ENCODE results near the gene ZNF544. TPM values are rescaled to one million over a fixed set of nuclear protein-coding genes. Genes with fewer than 3 reads are reported as not detected.
"Not testable (repeated sequence)": the region's sequence is repeated elsewhere in the genome, so short reads cannot be mapped to it uniquely, and the experiment has no call there.

ZNF544 gene
- polyA plus RNA-seq, 1 donor = 33.8 TPM

DNA sequence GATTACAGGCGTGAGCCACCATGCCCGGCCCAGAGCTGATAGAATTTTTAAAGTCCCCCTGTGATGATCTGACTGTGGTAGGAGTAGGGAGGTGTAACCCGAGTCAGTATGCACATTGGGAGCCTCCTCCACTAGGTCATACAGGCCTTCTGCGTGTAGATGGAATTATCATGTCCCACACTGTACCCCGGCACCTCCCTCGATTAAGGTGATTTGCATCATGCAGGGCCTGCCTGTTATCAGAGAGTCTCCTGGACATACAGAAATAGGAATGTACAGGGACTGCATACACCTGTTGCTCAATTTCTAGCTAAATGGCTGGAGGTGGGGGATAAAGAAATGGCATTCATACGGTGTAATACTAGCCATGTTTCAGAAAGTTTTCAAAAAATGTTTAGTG is 75.5 kb downstream of the ZNF544 start:
- Histone ChIP-seq H3K4me1 (ENCODE audit: control insufficient read depth, insufficient read depth, low read length) (peaks cover 4% of the 10 kb centered on the region), H3K27me3 (ENCODE audit: control insufficient read depth, insufficient read depth, low read length) (no peaks in the 10 kb centered on the region), H3K4me3 (ENCODE audit: low read length) (peak overlapping the region; percentile 85), H3K36me3 (ENCODE audit: control insufficient read depth, insufficient read depth, low read length) (peaks cover 38% of the 10 kb centered on the region), H3K9me3 (ENCODE audit: control insufficient read depth, low read depth, low read length) (no peaks in the 10 kb centered on the region), H3K27ac (ENCODE audit: low read length) (no peak overlapping the region)
- 63% methylated on average over 1 of the region's 7 CpGs for WGBS (ENCODE audit: insufficient coverage, low lambda C conversion rate)
- DNase-seq = no peak

- DNase-seq = no peak
- H3K4me3 ChIP-seq (ENCODE audit: low read length) = peak overlapping the region; percentile 85
- peak overlapping the region; percentile 55 for H3K27ac ChIP-seq (ENCODE audit: low read length)
- H3K4me1 ChIP-seq (ENCODE audit: control insufficient read depth, insufficient read depth, low read length) = peaks cover 4% of the 10 kb centered on the region
- no peaks in the 10 kb centered on the region for H3K9me3 ChIP-seq (ENCODE audit: control insufficient read depth, low read depth, low read length)
- H3K27me3 ChIP-seq (ENCODE audit: control insufficient read depth, insufficient read depth, low read length) = no peaks in the 10 kb centered on the region
- peaks cover 42% of the 10 kb centered on the region for H3K36me3 ChIP-seq (ENCODE audit: control insufficient read depth, insufficient read depth, low read length)
- 30% methylated on average over 2 of the region's 7 CpGs for WGBS (ENCODE audit: insufficient coverage, low lambda C conversion rate)
Observed at GRCh38 chr19:58304748-58305064, 76.0 kb downstream of the ZNF544 start.

DNA sequence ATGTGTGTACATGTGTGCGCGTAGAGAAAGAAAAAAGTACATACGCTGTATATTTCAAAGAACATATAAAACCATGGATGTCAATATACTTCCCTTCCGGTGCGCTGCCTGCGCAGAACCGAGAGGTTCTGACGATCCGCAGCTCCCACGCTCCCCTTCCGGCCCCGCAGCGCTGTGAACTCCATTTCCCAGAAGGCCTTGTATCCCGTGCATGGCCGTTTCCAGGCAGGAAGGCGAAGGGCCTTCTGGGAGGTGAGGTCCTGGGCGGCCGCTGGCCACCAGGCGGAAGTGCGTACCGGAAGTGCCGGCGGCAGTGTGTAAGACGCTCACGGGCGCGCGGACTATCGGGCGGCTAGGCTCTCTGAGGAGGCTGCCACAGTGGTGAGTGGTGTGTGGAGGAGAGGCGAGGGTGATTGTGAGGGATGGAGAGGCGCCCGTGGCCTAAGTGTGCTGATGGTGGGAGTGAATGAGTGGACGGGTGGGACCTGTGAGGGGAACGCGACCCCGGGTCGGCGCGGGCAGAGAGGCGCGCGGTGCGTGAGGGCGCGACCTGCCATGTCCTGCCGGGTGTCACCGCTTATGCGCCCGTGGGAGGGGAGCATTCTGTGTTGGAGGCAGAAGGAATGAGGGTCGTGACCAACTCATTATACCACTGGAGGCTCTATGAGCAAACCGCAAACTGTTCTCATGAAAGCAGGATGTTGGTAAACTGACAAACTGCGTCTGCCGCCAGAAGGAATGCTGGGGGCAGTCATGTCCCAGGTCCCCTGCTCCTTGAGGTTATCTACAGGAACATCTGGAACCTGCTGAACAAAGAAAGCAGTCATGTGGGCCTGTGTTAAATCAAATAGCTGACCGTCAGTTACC is 76.6 kb downstream of the ZNF544 start, which contains the start of gene ERVK3-1:
TSS of gene ERVK3-1 (plus strand) at position 313 of the 867 bp plus-strand sequence. CDS start 6,792 bp downstream, outside the sequence.
- Histone ChIP-seq H3K36me3 (ENCODE audit: control insufficient read depth, insufficient read depth, low read length) (peaks cover 36% of the 10 kb centered on the region), H3K9me3 (ENCODE audit: control insufficient read depth, low read depth, low read length) (no peaks in the 10 kb centered on the region)
- no CpG with 5 or more reads among the region's 55 CpGs for WGBS (ENCODE audit: insufficient coverage, low lambda C conversion rate)

DNA sequence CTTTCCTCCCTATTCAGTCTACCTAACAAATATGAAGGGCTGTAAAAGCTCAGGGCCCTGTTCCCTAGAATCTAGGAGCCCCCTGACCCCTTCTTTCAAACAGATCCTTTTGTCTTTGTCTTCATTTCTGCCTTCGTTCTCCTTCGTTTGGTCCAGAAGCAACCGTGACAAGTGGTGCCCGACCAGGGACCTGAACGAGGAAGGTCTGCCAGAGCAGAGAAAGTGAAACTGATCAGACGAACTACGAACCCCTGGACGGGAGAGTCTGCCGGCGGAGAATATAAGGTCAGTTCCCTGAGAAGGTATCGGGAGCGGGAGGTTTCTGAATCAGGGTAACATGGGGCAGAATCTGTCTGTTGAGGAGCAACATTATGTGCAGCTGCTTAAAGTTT is 77.2 kb downstream of the ZNF544 start:
- WGBS (ENCODE audit: insufficient coverage, low lambda C conversion rate) = no CpG with 5 or more reads among the region's 12 CpGs
- Histone ChIP-seq H3K4me3 (ENCODE audit: low read length) (peak overlapping the region; percentile 85), H3K27me3 (ENCODE audit: control insufficient read depth, insufficient read depth, low read length) (no peaks in the 10 kb centered on the region), H3K27ac (ENCODE audit: low read length) (peak overlapping the region; percentile 78), H3K4me1 (ENCODE audit: control insufficient read depth, insufficient read depth, low read length) (peaks cover 4% of the 10 kb centered on the region), H3K36me3 (ENCODE audit: control insufficient read depth, insufficient read depth, low read length) (peaks cover 30% of the 10 kb centered on the region), H3K9me3 (ENCODE audit: control insufficient read depth, low read depth, low read length) (no peaks in the 10 kb centered on the region)
- DNase-seq = peak in 1 of 2 donors; percentile 70

More for the DNA sequence above, 76.6 kb downstream of the ZNF544 start, which contains the start of gene ERVK3-1:
- Histone ChIP-seq H3K27ac (ENCODE audit: low read length) (peak within 1 kb of the TSS; percentile 78), H3K4me3 (ENCODE audit: low read length) (peak within 1 kb of the TSS; percentile 85), H3K4me1 (ENCODE audit: control insufficient read depth, insufficient read depth, low read length) (peaks cover 4% of the 10 kb centered on the region), H3K27me3 (ENCODE audit: control insufficient read depth, insufficient read depth, low read length) (no peaks in the 10 kb centered on the region)
- peak; percentile 99 for DNase-seq

DNA sequence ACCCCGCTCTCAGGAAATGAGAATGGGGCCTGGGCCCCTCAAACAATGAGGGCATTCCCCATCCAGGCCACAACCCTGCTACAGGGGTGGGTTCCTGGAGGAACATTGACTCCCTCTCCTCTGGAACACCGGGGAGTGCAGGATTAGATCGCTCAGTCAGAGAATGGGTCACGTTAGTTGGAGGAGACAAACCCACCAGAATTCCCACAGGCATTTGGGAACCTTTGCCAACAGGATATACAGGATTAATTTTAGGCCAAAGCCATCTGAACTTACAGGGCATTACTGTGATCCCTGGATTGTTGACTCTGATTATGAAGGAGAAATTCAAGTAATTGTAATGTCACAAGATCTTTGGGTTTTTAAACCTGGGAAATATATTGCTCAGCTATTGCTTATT is 79.0 kb downstream of the ZNF544 start:
- Histone ChIP-seq H3K4me1 (ENCODE audit: control insufficient read depth, insufficient read depth, low read length) (peaks cover 4% of the 10 kb centered on the region), H3K9me3 (ENCODE audit: control insufficient read depth, low read depth, low read length) (no peaks in the 10 kb centered on the region), H3K36me3 (ENCODE audit: control insufficient read depth, insufficient read depth, low read length) (peaks cover 45% of the 10 kb centered on the region), H3K27ac (ENCODE audit: low read length) (no peak overlapping the region), H3K4me3 (ENCODE audit: low read length) (no peak overlapping the region), H3K27me3 (ENCODE audit: control insufficient read depth, insufficient read depth, low read length) (no peaks in the 10 kb centered on the region)
- no CpG with 5 or more reads among the region's 4 CpGs for WGBS (ENCODE audit: insufficient coverage, low lambda C conversion rate)
- no peak for DNase-seq

- not testable (repeated sequence) for H3K4me1 ChIP-seq (ENCODE audit: control insufficient read depth, insufficient read depth, low read length); DNase-seq; H3K27me3 ChIP-seq (ENCODE audit: control insufficient read depth, insufficient read depth, low read length); H3K27ac ChIP-seq (ENCODE audit: low read length); H3K4me3 ChIP-seq (ENCODE audit: low read length); H3K9me3 ChIP-seq (ENCODE audit: control insufficient read depth, low read depth, low read length)
- no CpG with 5 or more reads among the region's 13 CpGs for WGBS (ENCODE audit: insufficient coverage, low lambda C conversion rate)
- H3K36me3 ChIP-seq (ENCODE audit: control insufficient read depth, insufficient read depth, low read length) = peaks cover 69% of the 10 kb centered on the region
Observed at GRCh38 chr19:58310685-58311084, 82.0 kb downstream of the ZNF544 start.

DNA sequence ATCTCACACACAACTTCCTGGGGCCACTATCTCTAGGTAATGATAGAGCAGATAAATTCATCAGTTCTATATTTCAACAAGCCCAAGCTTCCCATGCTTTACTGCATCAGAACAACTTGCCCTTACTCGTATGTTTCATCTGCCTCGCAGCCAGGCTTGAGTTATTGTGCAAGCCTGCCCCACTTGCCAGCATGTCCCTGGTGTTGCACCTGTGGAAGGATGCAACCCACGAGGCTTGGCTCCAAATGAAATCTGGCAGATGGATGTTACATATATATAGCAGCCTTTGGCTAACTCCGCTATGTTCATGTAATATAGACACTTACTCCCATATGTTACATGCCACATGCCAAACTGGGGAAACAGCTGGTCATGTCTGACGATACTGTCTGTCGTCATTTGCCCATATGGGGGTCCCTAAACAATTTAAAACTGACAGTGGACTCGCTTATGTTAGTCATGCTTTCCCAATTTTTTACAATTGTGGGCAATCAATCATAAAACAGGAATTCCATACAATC is 82.7 kb downstream of the ZNF544 start:
- WGBS (ENCODE audit: insufficient coverage, low lambda C conversion rate) = no CpG with 5 or more reads among the region's 7 CpGs
- Histone ChIP-seq H3K9me3 (ENCODE audit: control insufficient read depth, low read depth, low read length) (no peaks in the 10 kb centered on the region), H3K27me3 (ENCODE audit: control insufficient read depth, insufficient read depth, low read length) (no peaks in the 10 kb centered on the region), H3K4me1 (ENCODE audit: control insufficient read depth, insufficient read depth, low read length) (peaks cover 4% of the 10 kb centered on the region), H3K36me3 (ENCODE audit: control insufficient read depth, insufficient read depth, low read length) (peaks cover 75% of the 10 kb centered on the region), H3K4me3 (ENCODE audit: low read length) (no peak overlapping the region), H3K27ac (ENCODE audit: low read length) (no peak overlapping the region)
- DNase-seq = no peak

Other genes with a start within 250 kb of the ZNF544 start
- 18.5 TPM for gene ZNF606, start 226.1 kb upstream of the ZNF544 start, polyA plus RNA-seq
- gene ZSCAN1, start 194.9 kb upstream of the ZNF544 start, polyA plus RNA-seq = 0.73 TPM
- gene ZNF135, start 169.6 kb upstream of the ZNF544 start, polyA plus RNA-seq = 8.2 TPM
- gene ZSCAN18, start 130.7 kb upstream of the ZNF544 start, polyA plus RNA-seq = 67.9 TPM
- 12.2 TPM for gene ZNF329, start 78.1 kb upstream of the ZNF544 start, polyA plus RNA-seq
- gene ZNF274, start 45.9 kb upstream of the ZNF544 start, polyA plus RNA-seq = 36.5 TPM
- gene ZNF8, start 50.0 kb downstream of the ZNF544 start, polyA plus RNA-seq = 5.1 TPM
- gene ERVK3-1, start 76.5 kb downstream of the ZNF544 start, polyA plus RNA-seq = 59.3 TPM
- gene ZSCAN22, start 98.1 kb downstream of the ZNF544 start, polyA plus RNA-seq = 3.2 TPM
- gene A1BG, start 124.6 kb downstream of the ZNF544 start, polyA plus RNA-seq = 1.8 TPM
- gene ZNF497, start 133.8 kb downstream of the ZNF544 start, polyA plus RNA-seq = 2.1 TPM
- gene ZNF837, start 152.1 kb downstream of the ZNF544 start, polyA plus RNA-seq = 4.3 TPM
- 1,486 TPM for gene RPS5, start 158.4 kb downstream of the ZNF544 start, polyA plus RNA-seq
- not detected for gene RNF225, start 166.7 kb downstream of the ZNF544 start, polyA plus RNA-seq
- gene ZNF584, start 179.7 kb downstream of the ZNF544 start, polyA plus RNA-seq = 7.1 TPM
- gene ZNF132, start 211.2 kb downstream of the ZNF544 start, polyA plus RNA-seq = 8.0 TPM
- 5.2 TPM for gene ZNF324B, start 222.7 kb downstream of the ZNF544 start, polyA plus RNA-seq
- 6.0 TPM for gene ZNF324, start 238.2 kb downstream of the ZNF544 start, polyA plus RNA-seq
- 10.3 TPM for gene ZNF446, start 247.4 kb downstream of the ZNF544 start, polyA plus RNA-seq